GM13976 (cell line): Measurements from ENCODE around the gene TAX1BP1.

Experiments used
- DNase-seq: peaks from one replicate; pipeline ENCODE4 v3.0.0; 2012; ENCODE audit warnings: low spot score
- in situ Hi-C: fragments of 300-500 bp; cut with MboI; formaldehyde crosslinking; loops from one replicate; pipeline ENCODE4 v1.12.0; 2022; ENCODE audit warnings: low sequenced_read_pairs, mixed read lengths, inconsistent platforms; ENCODE audit not compliant: unreplicated experiment
- TF ChIP-seq, protein P1 (sequence below): IDR thresholded peaks from 2 replicates; pipeline ENCODE4 v1.5.1; 2012; ENCODE audit warnings: borderline replicate concordance, mild to moderate bottlenecking; ENCODE audit not compliant: insufficient read depth; ENCODE audit errors: extremely low read depth, missing control alignments, control extremely low read depth

Gene TAX1BP1

DNA sequence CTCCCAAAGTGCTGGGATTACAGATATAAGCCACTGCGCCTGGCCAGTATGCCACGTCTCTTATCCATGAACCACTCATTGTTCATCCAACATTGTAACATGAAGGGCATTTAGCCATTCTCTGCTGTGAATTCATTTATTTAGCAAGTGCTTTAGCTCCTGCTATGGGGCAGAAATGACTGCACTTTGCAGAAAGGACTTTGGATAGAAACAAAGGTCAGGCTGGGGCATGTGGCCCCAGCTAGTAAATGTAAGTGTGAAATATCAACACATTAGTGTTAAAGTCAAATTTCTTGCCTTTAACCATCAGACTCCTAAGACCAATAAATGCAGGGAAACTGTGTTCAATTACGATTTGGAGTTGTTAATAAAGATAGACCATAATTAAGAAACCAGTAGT lies 27.7 kb upstream of the TAX1BP1 start:
- TF ChIP-seq, protein P1, sequence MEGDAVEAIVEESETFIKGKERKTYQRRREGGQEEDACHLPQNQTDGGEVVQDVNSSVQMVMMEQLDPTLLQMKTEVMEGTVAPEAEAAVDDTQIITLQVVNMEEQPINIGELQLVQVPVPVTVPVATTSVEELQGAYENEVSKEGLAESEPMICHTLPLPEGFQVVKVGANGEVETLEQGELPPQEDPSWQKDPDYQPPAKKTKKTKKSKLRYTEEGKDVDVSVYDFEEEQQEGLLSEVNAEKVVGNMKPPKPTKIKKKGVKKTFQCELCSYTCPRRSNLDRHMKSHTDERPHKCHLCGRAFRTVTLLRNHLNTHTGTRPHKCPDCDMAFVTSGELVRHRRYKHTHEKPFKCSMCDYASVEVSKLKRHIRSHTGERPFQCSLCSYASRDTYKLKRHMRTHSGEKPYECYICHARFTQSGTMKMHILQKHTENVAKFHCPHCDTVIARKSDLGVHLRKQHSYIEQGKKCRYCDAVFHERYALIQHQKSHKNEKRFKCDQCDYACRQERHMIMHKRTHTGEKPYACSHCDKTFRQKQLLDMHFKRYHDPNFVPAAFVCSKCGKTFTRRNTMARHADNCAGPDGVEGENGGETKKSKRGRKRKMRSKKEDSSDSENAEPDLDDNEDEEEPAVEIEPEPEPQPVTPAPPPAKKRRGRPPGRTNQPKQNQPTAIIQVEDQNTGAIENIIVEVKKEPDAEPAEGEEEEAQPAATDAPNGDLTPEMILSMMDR: no peak
- no peak for DNase-seq
- in situ Hi-C loops: no loop called here

- TF ChIP-seq, protein P1: no peak
- no peak for DNase-seq
- in situ Hi-C loops: no loop called here
These were observed 25.0 kb upstream of the TAX1BP1 start for GRCh38 chr7:27714831-27715444.

DNA sequence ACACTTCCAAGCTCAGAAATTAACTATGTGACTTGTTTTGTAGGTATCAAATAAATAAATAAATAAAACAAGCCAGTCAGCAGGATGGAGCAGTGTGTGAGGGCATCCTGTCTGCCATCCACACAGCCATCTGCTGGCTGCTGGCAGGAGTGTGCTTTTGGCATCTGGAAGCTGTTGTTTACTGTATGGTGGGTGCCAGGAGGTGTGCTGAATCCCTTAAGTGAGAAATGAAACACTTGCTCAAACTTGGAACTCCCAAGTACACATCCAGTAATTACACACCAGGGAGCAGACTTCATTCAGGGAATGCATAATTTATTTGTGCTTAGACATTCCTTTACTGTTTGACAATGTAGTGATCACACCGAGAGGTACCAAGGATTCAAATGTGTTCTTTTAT lies 16.9 kb upstream of the TAX1BP1 start:
- TF ChIP-seq, protein P1: no peak
- no peak for DNase-seq
- in situ Hi-C loops: no loop called here

DNA sequence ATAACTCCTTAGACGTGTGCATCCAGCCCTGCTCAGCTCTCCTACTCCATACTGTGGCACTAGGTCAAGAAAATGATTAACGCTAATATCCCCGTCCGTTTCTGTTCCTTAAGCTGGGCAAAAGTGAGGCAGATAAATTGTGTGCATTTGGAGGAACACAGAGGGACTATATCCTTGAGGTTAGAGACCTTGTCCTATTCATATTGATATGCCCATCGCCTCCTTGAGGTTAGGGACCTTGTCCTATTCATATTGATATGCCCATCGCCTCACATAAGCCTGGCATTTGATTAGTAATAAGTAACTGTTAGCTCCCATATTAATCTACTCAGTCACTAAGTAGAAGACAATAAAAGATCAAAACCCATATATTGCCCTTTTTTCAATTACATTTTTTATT lies 12.9 kb upstream of the TAX1BP1 start:
- in situ Hi-C loops: no loop called here

GRCh38 chr7:27730112-27730511 lies 9.8 kb upstream of the TAX1BP1 start:
- DNase-seq: no peak
- TF ChIP-seq, protein P1: no peak
- in situ Hi-C loops: no loop called here

More for the DNA sequence above, 12.9 kb upstream of the TAX1BP1 start:
- TF ChIP-seq, protein P1: no peak
- no peak for DNase-seq

DNA sequence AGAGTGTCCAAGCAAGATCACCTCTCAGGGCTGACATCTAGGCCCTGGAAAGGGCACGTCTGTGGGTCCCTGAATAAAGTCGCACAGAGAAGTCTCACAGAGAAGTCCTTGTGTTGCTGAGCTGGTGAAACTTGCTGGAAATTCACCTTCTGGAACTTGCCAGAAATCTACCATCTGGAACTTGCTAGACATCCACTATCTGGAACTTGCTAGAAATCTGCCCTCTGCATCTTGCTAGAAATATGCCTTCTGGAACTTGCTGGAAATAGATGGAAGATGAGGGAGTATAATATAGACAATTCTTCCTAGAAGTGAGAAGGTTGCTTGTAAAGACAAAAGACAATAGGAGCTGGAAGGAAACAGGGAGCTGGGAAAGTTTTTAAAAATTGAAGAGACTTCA lies 5.4 kb upstream of the TAX1BP1 start:
- DNase-seq: no peak
- in situ Hi-C loops: no loop called here
- TF ChIP-seq, protein P1: no peak
